ENCODE data around the gene TNNC1.

DNA sequence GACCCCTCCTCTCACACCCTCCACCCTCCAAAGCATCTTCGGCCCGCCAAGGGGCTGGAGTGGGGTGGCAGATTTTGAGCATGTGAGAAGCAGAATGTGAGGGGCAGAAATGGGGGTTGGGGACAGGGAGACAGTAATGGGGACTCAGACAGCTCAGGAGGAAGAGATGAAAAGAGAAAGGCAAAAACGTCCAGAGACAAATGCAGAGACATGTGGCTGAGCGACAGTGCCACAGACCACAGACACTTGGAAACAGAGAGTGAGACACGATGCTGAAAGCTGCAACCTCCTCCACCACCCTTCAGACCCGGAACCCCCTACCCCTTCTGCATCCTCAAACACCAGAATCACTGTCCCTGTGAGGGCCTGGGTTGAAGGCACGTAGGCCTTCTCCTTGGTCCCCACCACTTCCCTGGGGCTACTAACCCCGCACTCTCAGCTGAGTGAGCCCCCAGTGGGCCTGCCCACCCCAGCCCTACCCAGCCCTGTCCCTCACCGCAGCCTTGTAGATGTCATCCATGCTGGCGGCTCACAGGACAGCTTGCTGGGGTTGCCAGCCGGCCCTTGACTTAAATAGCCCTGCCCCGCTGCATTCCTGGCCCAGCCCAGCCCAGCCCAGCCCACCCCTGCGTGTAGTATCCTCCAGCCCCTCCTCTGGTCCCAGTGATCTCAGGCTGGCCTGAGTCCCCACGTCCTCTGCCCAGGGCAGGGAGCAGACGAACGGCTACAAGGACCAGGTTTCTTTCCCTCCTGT is at the start of gene TNNC1:
- TF ChIP-seq, protein P1, sequence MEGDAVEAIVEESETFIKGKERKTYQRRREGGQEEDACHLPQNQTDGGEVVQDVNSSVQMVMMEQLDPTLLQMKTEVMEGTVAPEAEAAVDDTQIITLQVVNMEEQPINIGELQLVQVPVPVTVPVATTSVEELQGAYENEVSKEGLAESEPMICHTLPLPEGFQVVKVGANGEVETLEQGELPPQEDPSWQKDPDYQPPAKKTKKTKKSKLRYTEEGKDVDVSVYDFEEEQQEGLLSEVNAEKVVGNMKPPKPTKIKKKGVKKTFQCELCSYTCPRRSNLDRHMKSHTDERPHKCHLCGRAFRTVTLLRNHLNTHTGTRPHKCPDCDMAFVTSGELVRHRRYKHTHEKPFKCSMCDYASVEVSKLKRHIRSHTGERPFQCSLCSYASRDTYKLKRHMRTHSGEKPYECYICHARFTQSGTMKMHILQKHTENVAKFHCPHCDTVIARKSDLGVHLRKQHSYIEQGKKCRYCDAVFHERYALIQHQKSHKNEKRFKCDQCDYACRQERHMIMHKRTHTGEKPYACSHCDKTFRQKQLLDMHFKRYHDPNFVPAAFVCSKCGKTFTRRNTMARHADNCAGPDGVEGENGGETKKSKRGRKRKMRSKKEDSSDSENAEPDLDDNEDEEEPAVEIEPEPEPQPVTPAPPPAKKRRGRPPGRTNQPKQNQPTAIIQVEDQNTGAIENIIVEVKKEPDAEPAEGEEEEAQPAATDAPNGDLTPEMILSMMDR (IDR thresholded peaks at IDR 0.05): no peak
- no peak for TF ChIP-seq POLR2AphosphoS5 (IDR thresholded peaks at IDR 0.05)

Data from breast epithelium (tissue), 3 donors.